K562 (cell line): ENCODE measurements around the gene DYNC1H1. TPM values are rescaled to one million over a fixed set of nuclear protein-coding genes. Genes with fewer than 3 reads are reported as not detected.

Experiments used
- ARHGAP35 ChIP-seq: fragments of 450-650 bp; IDR thresholded peaks from 2 replicates; pipeline ENCODE4 v1.6.1; 2018; ENCODE audit not compliant: partially characterized antibody
- CAMTA2 ChIP-seq: fragments of 250-450 bp; sonication (Bioruptor Pico); conservative IDR thresholded peaks from 2 replicates; pipeline ENCODE4 v1.5.1; 2022
- CCAR2 ChIP-seq: fragments of 200-400 bp; formaldehyde crosslinking; IDR thresholded peaks from 2 replicates; pipeline ENCODE4 v1.6.1; 2017; ENCODE audit warnings: mild to moderate bottlenecking, low read depth, low read length
- CGGBP1 ChIP-seq: fragments of 250-450 bp; sonication (Bioruptor Pico); IDR thresholded peaks from 2 replicates; pipeline ENCODE4 v1.9.0; 2021; ENCODE audit warnings: mild to moderate bottlenecking
- DACH1 ChIP-seq: fragments of 450-650 bp; IDR thresholded peaks from 2 replicates; pipeline ENCODE4 v1.6.1; 2018; ENCODE audit not compliant: partially characterized antibody
- DIDO1 ChIP-seq: fragments of 450-650 bp; IDR thresholded peaks from 2 replicates; pipeline ENCODE4 v1.6.1; 2016; ENCODE audit warnings: low read depth, missing biosample characterization, missing genetic modification characterization
- FOXM1 ChIP-seq, 2 experiments: fragments of 450-650 bp in 1 of 2; sonication (generic) in 1 of 2; formaldehyde crosslinking in 1 of 2; IDR thresholded peaks; 2 replicates each; pipeline versions ENCODE4 v1.6.1 to v1.9.0; 2017 to 2022; ENCODE audit warnings: low read depth in 2 of 2, mild to moderate bottlenecking in 2 of 2, missing genetic modification reagents in 1 of 2, moderate library complexity in 1 of 2
- FOXP1 ChIP-seq: sonication (generic); formaldehyde crosslinking; IDR thresholded peaks from 2 replicates; pipeline ENCODE4 v1.8.0; 2022; ENCODE audit warnings: mild to moderate bottlenecking, missing genetic modification reagents
- KLF10 ChIP-seq: fragments of 250-450 bp; sonication (Bioruptor Pico); IDR thresholded peaks from 2 replicates; pipeline ENCODE4 v1.6.1; 2021; ENCODE audit warnings: matching md5 sums
- MAFK ChIP-seq: IDR thresholded peaks from 2 replicates; pipeline ENCODE4 v1.6.1; 2011; ENCODE audit warnings: low read length, improper control_type of control experiment
- NR2C2 ChIP-seq, 2 experiments: fragments of 200-800 bp in 1 of 2; sonication (Bioruptor generic) in 1 of 2; sonication (generic) in 1 of 2; formaldehyde crosslinking in 1 of 2; IDR thresholded peaks; 2 replicates each; pipeline versions ENCODE4 v1.6.1 to v1.8.0; 2016 to 2022; ENCODE audit warnings: mild to moderate bottlenecking in 1 of 2, missing compliant biosample characterization in 1 of 2, missing genetic modification characterization in 1 of 2, missing genetic modification reagents in 1 of 2
- PHB2 ChIP-seq: fragments of 450-650 bp; IDR thresholded peaks from 2 replicates; pipeline ENCODE4 v1.6.1; 2017; ENCODE audit warnings: low read depth
- PPARD ChIP-seq: fragments of 250-450 bp; sonication (Bioruptor Pico); IDR thresholded peaks from 2 replicates; pipeline ENCODE4 v1.8.0; 2022; ENCODE audit warnings: inconsistent platforms, mild to moderate bottlenecking, moderate library complexity
- PURB ChIP-seq: sonication (generic); formaldehyde crosslinking; IDR thresholded peaks from 2 replicates; pipeline ENCODE4 v1.9.0; 2021; ENCODE audit warnings: low read depth, mild to moderate bottlenecking, missing genetic modification reagents
- SIX5 ChIP-seq, 2 experiments: IDR thresholded peaks; 2 replicates each; pipeline ENCODE4 v1.6.1; 2011; ENCODE audit warnings: low read length in 2 of 2, borderline replicate concordance in 1 of 2, low read depth in 1 of 2, mild to moderate bottlenecking in 1 of 2, moderate library complexity in 1 of 2; ENCODE audit not compliant: insufficient read depth in 1 of 2
- ZNF384 ChIP-seq: IDR thresholded peaks from 2 replicates; pipeline ENCODE4 v1.6.1; 2012; ENCODE audit warnings: low read depth, low read length, improper control_type of control experiment
- ZNF592 ChIP-seq: fragments of 450-650 bp; IDR thresholded peaks from 2 replicates; pipeline ENCODE4 v1.6.1; 2017; ENCODE audit warnings: antibody characterized with exemption, mild to moderate bottlenecking
- polyA plus RNA-seq, 8 experiments: library from polyadenylated mRNA; depleted of rRNA in 4 of 8; stranded (reverse) in 5 of 8; unstranded in 3 of 8; fragments of >200 nt; fragmentation: Nextera tagmentation in 2 of 8; fragmentation: Illumina TruSeq in 1 of 8; extraction: Ambion mirVana in 2 of 8; extraction: Trizol in 1 of 8; gene quantifications; 2 replicates each; pipeline versions ENCODE4 v1.2.1 to v1.2.3, GENCODE V29; 2011 to 2014; ENCODE audit warnings: inconsistent platforms in 1 of 8, missing spikeins in 1 of 8
- total RNA-seq, 7 experiments: library from RNA; depleted of rRNA in 6 of 7; stranded (reverse); fragments of >200 nt in 6 of 7; fragmentation: Illumina TruSeq in 2 of 7; extraction: Trizol in 2 of 7; gene quantifications; 2 replicates each; pipeline versions ENCODE4 v1.2.1 to v1.2.3, GENCODE V29; 2011 to 2021; ENCODE audit warnings: low replicate concordance in 1 of 7
- TF ChIP-seq, protein P1 (sequence below): fragments of 250-450 bp; sonication (Bioruptor Pico); IDR thresholded peaks from 2 replicates; pipeline ENCODE4 v1.8.0; 2021; ENCODE audit warnings: moderate library complexity, mild to moderate bottlenecking, inconsistent platforms
- TF ChIP-seq, protein P2 (sequence below): sonication (generic); formaldehyde crosslinking; IDR thresholded peaks from 2 replicates; pipeline ENCODE4 v1.8.1; 2023; ENCODE audit warnings: mild to moderate bottlenecking, missing genetic modification reagents

The DYNC1H1 gene
- total and polyA plus RNA-seq, 9 of the 15 experiments (the other 6 are each of a cell fraction or from before 2014, with no cell fraction given), result 31.9 to 335 (median 115) TPM

DNA sequence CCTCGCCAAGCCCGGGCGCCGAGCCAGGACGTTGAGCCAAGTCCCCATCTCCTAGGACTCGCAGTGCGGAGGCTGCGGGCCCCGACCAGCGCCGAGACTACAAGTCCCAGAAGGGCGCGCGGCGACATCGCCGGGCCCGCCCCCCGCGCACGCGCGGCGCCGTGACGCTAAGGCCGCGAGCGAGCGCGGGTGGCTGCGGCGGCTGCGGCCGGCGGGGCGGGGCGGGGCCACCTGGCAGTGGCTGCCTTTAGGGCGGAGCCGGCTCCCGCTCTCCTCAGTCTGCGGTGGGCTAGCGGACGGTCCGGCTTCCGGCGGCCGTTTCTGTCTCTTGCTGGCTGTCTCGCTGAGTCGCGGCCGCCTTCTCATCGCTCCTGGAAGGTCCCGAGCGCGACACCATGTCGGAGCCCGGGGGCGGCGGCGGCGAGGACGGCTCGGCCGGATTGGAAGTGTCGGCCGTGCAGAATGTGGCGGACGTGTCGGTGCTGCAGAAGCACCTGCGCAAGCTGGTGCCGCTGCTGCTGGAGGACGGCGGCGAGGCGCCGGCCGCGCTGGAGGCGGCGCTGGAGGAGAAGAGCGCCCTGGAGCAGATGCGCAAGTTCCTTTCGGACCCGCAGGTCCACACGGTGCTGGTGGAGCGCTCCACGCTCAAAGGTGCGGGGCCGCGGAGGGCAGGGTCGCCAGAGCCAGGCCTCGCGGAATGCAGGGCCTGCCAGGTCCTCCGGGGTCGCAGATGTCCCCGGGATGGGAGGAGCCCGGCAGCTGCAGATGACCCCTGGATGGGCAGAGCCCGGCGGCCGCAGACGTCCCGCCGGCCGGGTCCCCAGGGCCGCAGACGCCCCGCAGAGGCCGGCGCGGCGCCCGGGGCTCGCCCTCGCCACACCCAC lies at the start of gene DYNC1H1 (continued):
- TF ChIP-seq ZNF592 (no peak), FOXM1 (IDR thresholded peaks at IDR 0.05; ENCODE audit: low read depth) (no peak), FOXM1 (CRISPR knock-in tag; IDR thresholded peaks at IDR 0.05; ENCODE audit: low read depth) (no peak), PURB (CRISPR knock-in tag) (no peak), DIDO1 (no peak), ZNF384 (no peak), PPARD (CRISPR knock-in tag) (no peak), MAFK (no peak), CAMTA2 (CRISPR knock-in tag) (no peak), ARHGAP35 (no peak), PHB2 (no peak), SIX5 (IDR thresholded peaks at IDR 0.05; ENCODE audit: borderline replicate concordance in 1 of 2, insufficient read depth in 1 of 2, low read depth in 1 of 2, low read length in 2 of 2) (peak; percentile 57 to 62; a peak in 2 of 4 replicates), FOXP1 (no peak), DACH1 (no peak), CGGBP1 (CRISPR knock-in tag) (no peak), CCAR2 (no peak), KLF10 (CRISPR knock-in tag) (no peak), NR2C2 (CRISPR knock-in tag; IDR thresholded peaks at IDR 0.05) (no peak), NR2C2 (tag; IDR thresholded peaks at IDR 0.05) (peak; percentile 65)
- TF ChIP-seq, protein P1, sequence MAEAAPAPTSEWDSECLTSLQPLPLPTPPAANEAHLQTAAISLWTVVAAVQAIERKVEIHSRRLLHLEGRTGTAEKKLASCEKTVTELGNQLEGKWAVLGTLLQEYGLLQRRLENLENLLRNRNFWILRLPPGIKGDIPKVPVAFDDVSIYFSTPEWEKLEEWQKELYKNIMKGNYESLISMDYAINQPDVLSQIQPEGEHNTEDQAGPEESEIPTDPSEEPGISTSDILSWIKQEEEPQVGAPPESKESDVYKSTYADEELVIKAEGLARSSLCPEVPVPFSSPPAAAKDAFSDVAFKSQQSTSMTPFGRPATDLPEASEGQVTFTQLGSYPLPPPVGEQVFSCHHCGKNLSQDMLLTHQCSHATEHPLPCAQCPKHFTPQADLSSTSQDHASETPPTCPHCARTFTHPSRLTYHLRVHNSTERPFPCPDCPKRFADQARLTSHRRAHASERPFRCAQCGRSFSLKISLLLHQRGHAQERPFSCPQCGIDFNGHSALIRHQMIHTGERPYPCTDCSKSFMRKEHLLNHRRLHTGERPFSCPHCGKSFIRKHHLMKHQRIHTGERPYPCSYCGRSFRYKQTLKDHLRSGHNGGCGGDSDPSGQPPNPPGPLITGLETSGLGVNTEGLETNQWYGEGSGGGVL (CRISPR knock-in tag), result no peak
- TF ChIP-seq, protein P2, sequence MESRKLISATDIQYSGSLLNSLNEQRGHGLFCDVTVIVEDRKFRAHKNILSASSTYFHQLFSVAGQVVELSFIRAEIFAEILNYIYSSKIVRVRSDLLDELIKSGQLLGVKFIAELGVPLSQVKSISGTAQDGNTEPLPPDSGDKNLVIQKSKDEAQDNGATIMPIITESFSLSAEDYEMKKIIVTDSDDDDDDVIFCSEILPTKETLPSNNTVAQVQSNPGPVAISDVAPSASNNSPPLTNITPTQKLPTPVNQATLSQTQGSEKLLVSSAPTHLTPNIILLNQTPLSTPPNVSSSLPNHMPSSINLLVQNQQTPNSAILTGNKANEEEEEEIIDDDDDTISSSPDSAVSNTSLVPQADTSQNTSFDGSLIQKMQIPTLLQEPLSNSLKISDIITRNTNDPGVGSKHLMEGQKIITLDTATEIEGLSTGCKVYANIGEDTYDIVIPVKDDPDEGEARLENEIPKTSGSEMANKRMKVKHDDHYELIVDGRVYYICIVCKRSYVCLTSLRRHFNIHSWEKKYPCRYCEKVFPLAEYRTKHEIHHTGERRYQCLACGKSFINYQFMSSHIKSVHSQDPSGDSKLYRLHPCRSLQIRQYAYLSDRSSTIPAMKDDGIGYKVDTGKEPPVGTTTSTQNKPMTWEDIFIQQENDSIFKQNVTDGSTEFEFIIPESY (CRISPR knock-in tag), result no peak
